IMR-90 (cell line): ENCODE data around the gene PPIP5K2. TPM values are rescaled to one million over a fixed set of nuclear protein-coding genes. Genes with fewer than 3 reads are reported as not detected.

Experiments
- ATAC-seq: fragments of 200-7000 bp; cut with Tn5 transposase; 2 replicates; pipeline ENCODE4 v1.9.1; 2020; ENCODE audit warnings: low read depth, mild to moderate bottlenecking, moderate library complexity
- BruUV-seq: library from RNA; stranded (reverse); fragments of 400-500 nt; replicated peaks from 2 replicates; lab custom pipeline; 2021; lab: Mats Ljungman, UMichigan
- CTCF ChIA-PET: fragments of 300-600 bp; formaldehyde crosslinking; extraction: SDS; loops from one replicate; lab custom pipeline; 2021; ENCODE audit warnings: antibody characterized with exemption; lab: Yijun Ruan, JAX
- POLR2A ChIA-PET: fragments of 300-600 bp; sonication (Branson Sonifier 250); formaldehyde crosslinking; loops from one replicate; lab custom pipeline; 2022; ENCODE audit warnings: antibody characterized with exemption; ENCODE audit not compliant: unreplicated experiment; lab: Charles Lee
- DNase-seq: peaks from one replicate; pipeline ENCODE4 v3.0.0; 2013
- H2AFZ ChIP-seq: replicated peaks from 2 replicates; pipeline ENCODE3; 2013; ENCODE audit warnings: low read length, mild to moderate bottlenecking; ENCODE audit not compliant: poor library complexity
- H2AK5ac ChIP-seq: 2 replicates; pipeline ENCODE4 v1.6.1; 2013; ENCODE audit warnings: low read depth, low read length, inconsistent platforms
- H2AK9ac ChIP-seq: replicated peaks from 2 replicates; pipeline ENCODE3; 2013; ENCODE audit warnings: mild to moderate bottlenecking, low read depth, low read length, moderate library complexity; ENCODE audit not compliant: poor library complexity
- H2BK120ac ChIP-seq: 2 replicates; pipeline ENCODE4 v1.6.1; 2013; ENCODE audit warnings: low read depth, low read length, inconsistent platforms
- H2BK15ac ChIP-seq: 3 replicates; pipeline ENCODE4 v1.6.1; 2013; ENCODE audit warnings: low read depth, low read length, inconsistent platforms
- H2BK20ac ChIP-seq: 2 replicates; pipeline ENCODE4 v1.6.1; 2013; ENCODE audit warnings: low read depth, mild to moderate bottlenecking, inconsistent platforms, low read length, moderate library complexity
- H2BK5ac ChIP-seq: 2 replicates; pipeline ENCODE4 v1.6.1; 2013; ENCODE audit warnings: mild to moderate bottlenecking, low read depth, low read length, inconsistent platforms; ENCODE audit not compliant: poor library complexity, severe bottlenecking
- H3K14ac ChIP-seq: replicated peaks from 2 replicates; pipeline ENCODE4 v1.6.1; 2013; ENCODE audit warnings: low read depth, low read length, inconsistent platforms
- H3K18ac ChIP-seq: 2 replicates; pipeline ENCODE4 v1.6.1; 2013; ENCODE audit warnings: low read depth, low read length, control low read depth
- H3K23ac ChIP-seq: 2 replicates; pipeline ENCODE4 v1.6.1; 2013; ENCODE audit warnings: low read depth, low read length, inconsistent platforms
- H3K27ac ChIP-seq: 2 replicates; pipeline ENCODE4 v1.5.1; 2013; ENCODE audit warnings: mild to moderate bottlenecking, control low read depth, low read length; ENCODE audit not compliant: insufficient read depth
- H3K27me3 ChIP-seq: 2 replicates; pipeline ENCODE4 v1.6.1; 2013; ENCODE audit warnings: low read length; ENCODE audit not compliant: control insufficient read depth, insufficient read depth
- H3K36me3 ChIP-seq: 2 replicates; pipeline ENCODE4 v1.6.1; 2013; ENCODE audit warnings: low read length, mixed read lengths; ENCODE audit not compliant: control insufficient read depth, insufficient read depth
- H3K4ac ChIP-seq: 2 replicates; pipeline ENCODE4 v1.6.1; 2013; ENCODE audit warnings: low read depth, low read length, inconsistent platforms
- H3K4me1 ChIP-seq: 2 replicates; pipeline ENCODE4 v1.6.1; 2013; ENCODE audit warnings: low read length, mixed read lengths; ENCODE audit not compliant: control insufficient read depth, insufficient read depth
- H3K4me2 ChIP-seq: 2 replicates; pipeline ENCODE4 v1.6.1; 2013; ENCODE audit warnings: low read depth, mild to moderate bottlenecking, control low read depth, low read length, moderate library complexity
- H3K4me3 ChIP-seq: 2 replicates; pipeline ENCODE4 v1.5.1; 2013; ENCODE audit warnings: low read depth, mild to moderate bottlenecking, control low read depth, low read length, moderate library complexity; ENCODE audit not compliant: insufficient read depth
- H3K56ac ChIP-seq: 2 replicates; pipeline ENCODE4 v1.6.1; 2013; ENCODE audit warnings: low read length, inconsistent platforms; ENCODE audit not compliant: insufficient read depth; ENCODE audit errors: extremely low read depth
- H3K79me1 ChIP-seq, 2 experiments: 2 replicates each; pipeline ENCODE4 v1.6.1; 2013; ENCODE audit warnings: low read length in 2 of 2, inconsistent platforms in 1 of 2, low read depth in 1 of 2
- H3K9ac ChIP-seq: 2 replicates; pipeline ENCODE4 v1.6.1; 2013; ENCODE audit warnings: low read depth, low read length, control low read depth
- H3K9me1 ChIP-seq: 2 replicates; pipeline ENCODE4 v1.6.1; 2013; ENCODE audit warnings: low read length, inconsistent platforms; ENCODE audit not compliant: insufficient read depth
- H3K9me3 ChIP-seq: 2 replicates; pipeline ENCODE4 v1.6.1; 2013; ENCODE audit warnings: low read length; ENCODE audit not compliant: control insufficient read depth, insufficient read depth
- H4K20me1 ChIP-seq: 2 replicates; pipeline ENCODE4 v1.6.1; 2013; ENCODE audit warnings: low read length, inconsistent platforms; ENCODE audit not compliant: insufficient read depth
- H4K5ac ChIP-seq: 2 replicates; pipeline ENCODE4 v1.6.1; 2013; ENCODE audit warnings: mild to moderate bottlenecking, low read depth, low read length, control low read depth
- H4K8ac ChIP-seq, 2 experiments: 2 replicates each; pipeline ENCODE4 v1.6.1; 2013; ENCODE audit warnings: low read depth in 2 of 2, low read length in 2 of 2, control low read depth in 1 of 2, inconsistent platforms in 1 of 2
- H4K91ac ChIP-seq: 2 replicates; pipeline ENCODE4 v1.6.1; 2013; ENCODE audit warnings: low read depth, low read length, inconsistent platforms; ENCODE audit not compliant: insufficient read depth
- CHD1 ChIP-seq: IDR thresholded peaks from 2 replicates; pipeline ENCODE4 v1.6.1; 2012; ENCODE audit warnings: low read depth, low read length, improper control_type of control experiment
- CTCF ChIP-seq: conservative IDR thresholded peaks from 2 replicates; pipeline ENCODE4 v1.5.1; 2012; ENCODE audit warnings: mild to moderate bottlenecking, low read depth, low read length, improper control_type of control experiment
- ELK1 ChIP-seq: fragments of 150-350 bp; IDR thresholded peaks from 2 replicates; pipeline ENCODE4 v1.6.1; 2016; ENCODE audit warnings: low read depth, mild to moderate bottlenecking, low read length, moderate library complexity, borderline replicate concordance
- FOS ChIP-seq: fragments of 150-350 bp; IDR thresholded peaks from 2 replicates; pipeline ENCODE4 v1.6.1; 2016; ENCODE audit warnings: low read depth, low read length
- MAFK ChIP-seq: IDR thresholded peaks from 2 replicates; pipeline ENCODE4 v1.6.1; 2012; ENCODE audit warnings: low read depth, low read length, improper control_type of control experiment
- MXI1 ChIP-seq: IDR thresholded peaks from 2 replicates; pipeline ENCODE4 v1.6.1; 2012; ENCODE audit warnings: low read depth, mild to moderate bottlenecking, low read length, moderate library complexity, borderline replicate concordance
- RCOR1 ChIP-seq: IDR thresholded peaks from 2 replicates; pipeline ENCODE4 v1.6.1; 2012; ENCODE audit warnings: mild to moderate bottlenecking, low read length, improper control_type of control experiment; ENCODE audit not compliant: insufficient replicate concordance
- WGBS, 2 experiments: methylation state at CpG; one replicate each; pipeline versions ENCODE4 v1.1.5 to v1.1.7; 2013; ENCODE audit warnings: missing lambda C conversion rate in 2 of 2; ENCODE audit not compliant: insufficient read length in 1 of 2; ENCODE audit errors: extremely low coverage in 2 of 2; 5-methylcytosine and 5-hydroxymethylcytosine counted together
- dilution Hi-C: fragments of 300-500 bp; cut with HindIII; formaldehyde crosslinking; loops from one replicate; pipeline ENCODE4 v1.14.3; 2018; ENCODE audit warnings: low sequenced_read_pairs; ENCODE audit not compliant: unreplicated experiment
- in situ Hi-C: fragments of 300-500 bp; cut with MboI; formaldehyde crosslinking; loops from 3 replicates; pipeline ENCODE4 v1.14.3; 2019; ENCODE audit warnings: low sequenced_read_pairs, inconsistent platforms, mixed read lengths
- intact Hi-C: fragments of 100-400 bp; cut with micrococcal nuclease; formaldehyde crosslinking; loops from 2 replicates; pipeline ENCODE4 v1.10.0; 2022
- polyA plus RNA-seq, 3 experiments: library from polyadenylated mRNA; depleted of rRNA; stranded (reverse); fragments of >200 nt; gene quantifications; 2 replicates each; pipeline ENCODE4 v1.2.3, GENCODE V29; 2012; ENCODE audit warnings: low replicate concordance in 1 of 3
- total RNA-seq: library from RNA; depleted of rRNA; stranded (reverse); fragments of >200 nt; gene quantifications from 2 replicates; pipeline ENCODE4 v1.2.3, GENCODE V29; 2012

The PPIP5K2 gene
- total and polyA plus RNA-seq, 2 of the 4 experiments (the other 2 are of a cell fraction), result 32.4 to 67.6 TPM

- POLR2A ChIA-PET, result no interaction called here
- no peak overlapping the region for H4K91ac ChIP-seq
- no peak overlapping the region for H2AK5ac ChIP-seq
- H3K4me1 ChIP-seq, result peaks cover 4% of the 10 kb centered on the region; the same call in 1 of the 2 replicates
- H2AFZ ChIP-seq, result no peak overlapping the region
- H3K9me1 ChIP-seq, result peaks cover 3% of the 10 kb centered on the region; the same call in 1 of the 2 replicates
- H3K9ac ChIP-seq, result no peak overlapping the region
- H3K27me3 ChIP-seq, result no peaks in the 10 kb centered on the region
- ATAC-seq, result no peak
- H3K4me3 ChIP-seq, result no peak overlapping the region
- H3K4me2 ChIP-seq, result no peak overlapping the region
- H3K79me1 ChIP-seq, result no peaks in the 10 kb centered on the region
- H2AK9ac ChIP-seq, result no peak overlapping the region
- CTCF ChIA-PET, result no interaction called here
- no TSS peak for BruUV-seq
- DNase-seq, result no peak
- no peak overlapping the region for H3K56ac ChIP-seq
- no peak overlapping the region for H4K8ac ChIP-seq
- no peak overlapping the region for H3K4ac ChIP-seq
- H2BK120ac ChIP-seq, result no peak overlapping the region
- dilution Hi-C loops (no loop called here), in situ Hi-C loops (no loop called here), intact Hi-C loops (no loop called here)
- H3K9me3 ChIP-seq, result no peaks in the 10 kb centered on the region
- H3K27ac ChIP-seq, result no peak overlapping the region
- H4K5ac ChIP-seq, result no peak overlapping the region
- no peak for TF ChIP-seq ELK1
- no peak for TF ChIP-seq MXI1
- no peak for TF ChIP-seq CTCF
- TF ChIP-seq CHD1, result no peak
- no peak for TF ChIP-seq RCOR1
- TF ChIP-seq MAFK, result no peak
- no peak for TF ChIP-seq FOS
- H2BK20ac ChIP-seq, result no peak overlapping the region
- no CpG with 5 or more reads among the region's 2 CpGs for WGBS, 2 experiments
- H2BK15ac ChIP-seq, result no peak overlapping the region
- no peaks in the 10 kb centered on the region for H4K20me1 ChIP-seq
- H3K23ac ChIP-seq, result no peak overlapping the region
- no peaks in the 10 kb centered on the region for H3K36me3 ChIP-seq
- no peak overlapping the region for H3K18ac ChIP-seq
- no peak overlapping the region for H2BK5ac ChIP-seq
- H3K14ac ChIP-seq, result no peak overlapping the region
Measured at GRCh38 chr5:103208460-103208859, 88.4 kb downstream of the PPIP5K2 start.
